PC-9 (cell line): Measurements from ENCODE around the gene RYR1. TPM values are rescaled to one million over a fixed set of nuclear protein-coding genes. Genes with fewer than 3 reads are reported as not detected.
"Not testable (repeated sequence)": the region's sequence is repeated elsewhere in the genome, so short reads cannot be mapped to it uniquely, and the experiment has no call there.

Experiments used
- BruUV-seq: library from RNA; stranded (reverse); fragments of 400-500 nt; replicated peaks from 2 replicates; lab custom pipeline; 2021; lab: Mats Ljungman, UMichigan
- CTCF ChIA-PET: fragments of 300-600 bp; sonication (Branson Sonifier 250); formaldehyde crosslinking; loops from one replicate; lab custom pipeline; 2022; ENCODE audit warnings: antibody characterized with exemption; lab: Charles Lee
- POLR2A ChIA-PET: fragments of 300-600 bp; sonication (Branson Sonifier 250); formaldehyde crosslinking; loops from one replicate; lab custom pipeline; 2022; ENCODE audit warnings: antibody characterized with exemption; ENCODE audit not compliant: unreplicated experiment; lab: Charles Lee
- DNase-seq, 2 experiments: peaks; one replicate each; pipeline versions ENCODE4 v3.0.0 to v3.0.0-alpha.2; 2015 to 2022; ENCODE audit warnings: mixed read lengths in 1 of 2
- H2AFZ ChIP-seq: fragments of 200-600 bp; sonication (generic); 2 replicates; pipeline ENCODE4 v1.8.1; 2017; ENCODE audit warnings: antibody characterized with exemption
- H3F3A ChIP-seq: fragments of 200-600 bp; sonication (generic); 2 replicates; pipeline ENCODE4 v1.8.1; 2017; ENCODE audit warnings: antibody characterized with exemption, mild to moderate bottlenecking, low read depth; ENCODE audit not compliant: insufficient read depth
- H3K27ac ChIP-seq: fragments of 200-600 bp; sonication (generic); 2 replicates; pipeline ENCODE4 v1.6.1; 2016; ENCODE audit warnings: mixed run types
- H3K27me3 ChIP-seq: fragments of 200-600 bp; sonication (generic); 2 replicates; pipeline ENCODE4 v1.6.1; 2016; ENCODE audit warnings: low read depth, mixed run types; ENCODE audit not compliant: insufficient read depth
- H3K36me3 ChIP-seq: fragments of 200-600 bp; sonication (generic); 2 replicates; pipeline ENCODE4 v1.6.1; 2016; ENCODE audit warnings: low read depth, mixed run types
- H3K4me1 ChIP-seq: fragments of 200-600 bp; sonication (generic); replicated peaks from 2 replicates; pipeline ENCODE4 v1.6.1; 2016; ENCODE audit warnings: mixed run types; ENCODE audit not compliant: insufficient read depth
- H3K4me2 ChIP-seq: fragments of 200-600 bp; sonication (generic); 2 replicates; pipeline ENCODE4 v1.6.1; 2017; ENCODE audit warnings: mixed run types
- H3K4me3 ChIP-seq: fragments of 200-600 bp; sonication (generic); 2 replicates; pipeline ENCODE4 v1.6.1; 2016; ENCODE audit warnings: mixed run types
- H3K79me2 ChIP-seq: fragments of 200-600 bp; sonication (generic); 2 replicates; pipeline ENCODE4 v1.6.1; 2017; ENCODE audit warnings: low read depth, mixed run types
- H3K9me2 ChIP-seq: fragments of 200-600 bp; sonication (generic); 2 replicates; pipeline ENCODE4 v1.8.1; 2017; ENCODE audit warnings: mild to moderate bottlenecking; ENCODE audit not compliant: insufficient read depth
- H3K9me3 ChIP-seq: fragments of 200-600 bp; sonication (generic); 2 replicates; pipeline ENCODE4 v1.8.1; 2016; ENCODE audit warnings: low read depth; ENCODE audit not compliant: insufficient read depth
- H4K20me1 ChIP-seq: fragments of 200-600 bp; sonication (generic); 2 replicates; pipeline ENCODE4 v1.8.1; 2017; ENCODE audit not compliant: insufficient read depth
- EZH2 ChIP-seq: fragments of 200-600 bp; sonication (generic); IDR thresholded peaks from 2 replicates; pipeline ENCODE4 v1.8.0; 2017; ENCODE audit warnings: antibody characterized with exemption, low read depth
- intact Hi-C: fragments of 100-400 bp; cut with micrococcal nuclease; formaldehyde crosslinking; loops from one replicate; pipeline ENCODE4 v1.10.0; 2022; ENCODE audit not compliant: unreplicated experiment
- total RNA-seq: library from RNA; stranded (reverse); gene quantifications from 2 replicates; pipeline ENCODE4 v1.2.3, GENCODE V29; 2021
- TF ChIP-seq, protein P1 (sequence below): fragments of 200-600 bp; sonication (generic); conservative IDR thresholded peaks from 2 replicates; pipeline ENCODE4 v1.6.1; 2017; ENCODE audit warnings: mixed run types, antibody characterized with exemption, mild to moderate bottlenecking, moderate library complexity

The RYR1 gene
- total RNA-seq, 1 experiment from 2014 or later: 1.0 TPM

- H3F3A ChIP-seq: peaks cover 10% of the 10 kb centered on the region; the same call in 1 of the 2 replicates
- no TSS peak for BruUV-seq
- no peak overlapping the region for H3K4me2 ChIP-seq
- no peaks in the 10 kb centered on the region for H3K9me3 ChIP-seq
- no peaks in the 10 kb centered on the region for H3K9me2 ChIP-seq
- no peaks in the 10 kb centered on the region for H4K20me1 ChIP-seq
- no peak for DNase-seq
- POLR2A ChIA-PET: interaction anchor here (0.6 to 0.7 kb wide), 2 partner anchors 10 to 256 kb away, joined by 7 to 30 read pairs; no protein-coding TSS in a partner anchor
- CTCF ChIA-PET: interaction anchor here (0.6 to 0.7 kb wide), 3 partner anchors 9 to 332 kb away, joined by 3 to 4 read pairs (median 4); no protein-coding TSS in a partner anchor
- intact Hi-C loops: no loop called here
- TF ChIP-seq, protein P1, sequence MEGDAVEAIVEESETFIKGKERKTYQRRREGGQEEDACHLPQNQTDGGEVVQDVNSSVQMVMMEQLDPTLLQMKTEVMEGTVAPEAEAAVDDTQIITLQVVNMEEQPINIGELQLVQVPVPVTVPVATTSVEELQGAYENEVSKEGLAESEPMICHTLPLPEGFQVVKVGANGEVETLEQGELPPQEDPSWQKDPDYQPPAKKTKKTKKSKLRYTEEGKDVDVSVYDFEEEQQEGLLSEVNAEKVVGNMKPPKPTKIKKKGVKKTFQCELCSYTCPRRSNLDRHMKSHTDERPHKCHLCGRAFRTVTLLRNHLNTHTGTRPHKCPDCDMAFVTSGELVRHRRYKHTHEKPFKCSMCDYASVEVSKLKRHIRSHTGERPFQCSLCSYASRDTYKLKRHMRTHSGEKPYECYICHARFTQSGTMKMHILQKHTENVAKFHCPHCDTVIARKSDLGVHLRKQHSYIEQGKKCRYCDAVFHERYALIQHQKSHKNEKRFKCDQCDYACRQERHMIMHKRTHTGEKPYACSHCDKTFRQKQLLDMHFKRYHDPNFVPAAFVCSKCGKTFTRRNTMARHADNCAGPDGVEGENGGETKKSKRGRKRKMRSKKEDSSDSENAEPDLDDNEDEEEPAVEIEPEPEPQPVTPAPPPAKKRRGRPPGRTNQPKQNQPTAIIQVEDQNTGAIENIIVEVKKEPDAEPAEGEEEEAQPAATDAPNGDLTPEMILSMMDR: no peak
- no peak for TF ChIP-seq EZH2
- no peak overlapping the region for H3K4me3 ChIP-seq
- H3K79me2 ChIP-seq: no peaks in the 10 kb centered on the region
- H3K36me3 ChIP-seq: no peaks in the 10 kb centered on the region
- no peaks in the 10 kb centered on the region; the same call in 1 of the 2 replicates for H3K27me3 ChIP-seq
- H3K4me1 ChIP-seq: no peaks in the 10 kb centered on the region
- H2AFZ ChIP-seq: no peak overlapping the region
- no peak overlapping the region for H3K27ac ChIP-seq
These were observed 136.0 kb downstream of the RYR1 start for GRCh38 chr19:38569368-38569983.

- Histone ChIP-seq H3K4me1 (no peaks in the 10 kb centered on the region), H3K27ac (no peak overlapping the region), H3K27me3 (no peaks in the 10 kb centered on the region), H3K9me3 (no peaks in the 10 kb centered on the region), H3K36me3 (no peaks in the 10 kb centered on the region), H3K9me2 (no peaks in the 10 kb centered on the region), H4K20me1 (no peaks in the 10 kb centered on the region), H3K4me2 (no peak overlapping the region), H3K79me2 (no peaks in the 10 kb centered on the region), H2AFZ (no peak overlapping the region), H3K4me3 (no peak overlapping the region), H3F3A (peaks cover 11% of the 10 kb centered on the region; the same call in 1 of the 2 replicates)
- DNase-seq: no peak
- POLR2A ChIA-PET: no interaction called here
- CTCF ChIA-PET: no interaction called here
- intact Hi-C loops: no loop called here
- no peak for TF ChIP-seq EZH2
- TF ChIP-seq, protein P1: no peak
- no TSS peak for BruUV-seq
These were observed 138.2 kb downstream of the RYR1 start for GRCh38 chr19:38571682-38572081.

GRCh38 chr19:38577826-38578225 lies 144.3 kb downstream of the RYR1 start:
- no peaks in the 10 kb centered on the region for H4K20me1 ChIP-seq
- ChIA-PET CTCF (interaction anchor here (0.6 kb wide), 1 partner anchor 9 kb away, joined by 4 read pairs; no protein-coding TSS in a partner anchor), POLR2A (no interaction called here)
- H3K4me2 ChIP-seq: no peak overlapping the region
- TF ChIP-seq, protein P1: no peak
- no peak for TF ChIP-seq EZH2
- no peaks in the 10 kb centered on the region for H3K36me3 ChIP-seq
- no peak overlapping the region for H2AFZ ChIP-seq
- peaks cover 3% of the 10 kb centered on the region; the same call in 1 of the 2 replicates for H3F3A ChIP-seq
- intact Hi-C loops: no loop called here
- H3K27ac ChIP-seq: no peak overlapping the region
- H3K4me1 ChIP-seq: peaks cover 10% of the 10 kb centered on the region
- no peak for DNase-seq
- H3K27me3 ChIP-seq: no peaks in the 10 kb centered on the region
- H3K79me2 ChIP-seq: no peaks in the 10 kb centered on the region
- no peaks in the 10 kb centered on the region for H3K9me2 ChIP-seq
- BruUV-seq: no TSS peak
- no peak overlapping the region for H3K4me3 ChIP-seq
- H3K9me3 ChIP-seq: no peaks in the 10 kb centered on the region

- DNase-seq: peak; percentile 84 to 92
These were observed 145.8 kb downstream of the RYR1 start for GRCh38 chr19:38579304-38579703.

More at GRCh38 chr19:38579304-38579703, 145.8 kb downstream of the RYR1 start:
- H3K4me1 ChIP-seq, H3K9me3 ChIP-seq, intact Hi-C loops, H4K20me1 ChIP-seq, H3K4me3 ChIP-seq, H3K36me3 ChIP-seq, H3K27me3 ChIP-seq, H3F3A ChIP-seq, H2AFZ ChIP-seq, H3K27ac ChIP-seq, BruUV-seq, H3K9me2 ChIP-seq, H3K79me2 ChIP-seq, H3K4me2 ChIP-seq: not testable (repeated sequence)
- ChIA-PET POLR2A (interaction anchor here (0.6 to 0.7 kb wide), 8 partner anchors 10 to 1678 kb away, joined by 3 to 30 read pairs (median 6); partner anchors contain the start of gene NFKBIB), CTCF (interaction anchor here (0.5 to 1.0 kb wide), 5 partner anchors 40 to 907 kb away, joined by 3 to 16 read pairs (median 6); partner anchors contain the start of gene EIF3K)
